Mesenteric fat pad (tissue), 1 donor: Measurements from ENCODE around the gene KRT13. TPM values are rescaled to one million over a fixed set of nuclear protein-coding genes. Genes with fewer than 3 reads are reported as not detected.
"Not testable (repeated sequence)": the region's sequence is repeated elsewhere in the genome, so short reads cannot be mapped to it uniquely, and the experiment has no call there.

Experiments
- DNase-seq: peaks from one replicate; pipeline ENCODE4 v3.0.0-alpha.2; 2020; ENCODE audit warnings: low spot score
- long read RNA-seq: library from polyadenylated mRNA; unstranded; transcript quantifications from one replicate; pipeline ENCODE4 v2.0.0, GENCODE V29; 2020
- total RNA-seq: library from RNA; stranded (reverse); fragmentation: NEBNext Ultra II Directional; extraction: Animal tissue kit (Norgen Biotek cat#: 25700); gene quantifications from one replicate; pipeline ENCODE4 v1.2.1, GENCODE V29; 2021
- donor health status: DM: yes; HTN: yes; CAD: no.

Gene KRT13
- not detected for total RNA-seq
- long read RNA-seq, result 0 reads

GRCh38 chr17:41505007-41505808 lies at the start of gene KRT13:
KRT13 (minus strand) TSS chr17:41505612; CDS start chr17:41505550, 62 bp downstream.
- DNase-seq, result no peak

DNA sequence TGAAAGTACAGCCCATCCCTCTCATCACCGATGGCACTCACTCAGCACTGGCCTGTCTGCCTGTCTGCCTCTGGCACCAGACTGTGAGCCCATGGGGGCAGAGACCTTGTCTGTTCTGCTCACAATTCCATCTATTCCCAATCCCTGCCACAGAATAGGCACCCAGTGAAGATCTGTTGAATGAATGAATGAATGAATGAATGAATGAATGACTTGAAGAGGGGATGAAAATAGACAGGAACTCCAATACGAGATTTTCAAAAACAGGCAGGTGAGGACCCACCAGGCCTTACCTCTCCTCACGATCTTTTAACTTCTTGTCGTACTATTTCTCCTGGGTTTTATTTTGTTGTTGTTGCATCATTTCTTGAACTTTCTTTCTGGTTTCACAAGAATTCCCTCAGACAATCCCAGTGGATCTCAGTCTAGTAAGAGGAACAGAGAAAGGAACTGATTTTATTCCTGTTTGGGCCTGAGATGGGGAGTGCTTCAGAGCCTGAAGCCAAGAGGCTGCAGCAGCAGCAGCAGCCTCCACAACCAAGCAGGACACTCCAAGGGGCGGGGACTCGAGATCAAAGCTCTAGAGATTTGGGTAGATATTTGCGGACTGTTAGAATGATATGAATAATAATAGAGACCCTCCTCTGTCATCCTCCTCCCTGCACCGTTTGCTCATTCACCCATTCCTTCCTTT lies 48.7 kb upstream of the KRT13 start:
- DNase-seq, result no peak

- no peak for DNase-seq
Measured at GRCh38 chr17:41553176-41553575, 47.8 kb upstream of the KRT13 start.

DNA sequence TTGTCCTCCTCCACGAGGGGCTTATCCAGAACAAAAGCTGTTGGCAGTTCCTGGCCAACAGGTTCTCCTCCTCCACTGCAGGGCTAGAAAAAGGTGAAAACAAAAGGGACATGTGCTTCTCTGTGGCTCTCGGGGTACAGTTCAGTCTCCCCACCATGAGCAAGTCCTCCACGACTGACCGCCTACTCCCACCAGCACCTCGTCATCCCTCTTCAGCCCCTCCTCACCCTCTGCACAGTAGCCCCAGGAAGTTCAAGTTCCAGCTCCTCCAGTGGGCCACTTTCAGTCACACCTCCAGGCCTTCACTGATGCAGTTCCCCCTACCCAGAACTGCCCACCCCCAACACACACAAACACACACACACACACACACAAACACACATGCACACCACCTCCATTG lies 47.0 kb upstream of the KRT13 start:
- DNase-seq, result no peak

- no peak for DNase-seq
Measured at GRCh38 chr17:41551365-41551764, 46.0 kb upstream of the KRT13 start.

DNA sequence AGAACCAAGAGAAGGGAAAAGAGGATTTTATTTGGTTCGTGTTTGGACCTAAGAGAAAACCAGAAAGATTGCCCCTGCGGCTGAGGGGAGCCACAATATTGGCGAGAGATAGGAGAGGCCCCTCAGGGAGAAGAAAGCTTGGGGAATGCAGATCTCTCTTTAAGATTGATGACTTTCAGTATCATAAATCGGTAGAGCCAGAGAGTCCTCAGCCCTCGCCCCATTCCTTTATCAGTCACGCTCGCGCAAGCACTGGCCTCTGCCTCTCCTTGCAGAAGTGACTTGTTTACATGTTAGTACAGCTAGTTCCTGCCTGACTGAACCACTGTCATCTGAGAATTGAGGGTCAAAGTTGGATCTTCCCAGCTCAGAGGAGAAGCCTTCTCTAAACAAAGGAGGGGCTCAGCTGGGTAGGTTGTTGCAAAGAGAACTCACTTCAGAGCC lies 44.2 kb upstream of the KRT13 start:
- no peak for DNase-seq

- peak; percentile 95 for DNase-seq
Measured at GRCh38 chr17:41548844-41549595, 43.6 kb upstream of the KRT13 start.

GRCh38 chr17:41547921-41548843 lies 42.8 kb upstream of the KRT13 start:
- no peak for DNase-seq

GRCh38 chr17:41547378-41547841 lies 42.0 kb upstream of the KRT13 start:
- DNase-seq, result no peak

DNA sequence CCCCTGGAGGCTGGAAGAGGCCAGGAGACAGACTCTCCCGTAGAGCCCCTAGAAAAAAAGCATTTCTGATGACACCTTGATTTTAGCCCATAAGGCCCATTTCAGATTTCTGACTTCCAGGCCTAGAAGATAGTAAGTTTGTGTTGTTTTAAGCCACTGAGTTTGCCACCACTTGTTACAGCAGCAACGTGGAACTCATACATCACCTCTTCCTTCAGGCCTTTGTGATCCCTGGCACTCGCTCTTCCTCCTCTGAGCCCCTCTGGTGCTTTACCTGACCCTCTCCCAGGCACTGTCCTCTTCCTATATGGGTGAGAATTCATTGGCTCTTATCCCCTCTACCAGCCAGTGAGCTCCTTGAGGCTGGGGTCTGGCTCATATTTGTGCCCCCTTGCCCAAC lies 41.4 kb upstream of the KRT13 start:
- no peak for DNase-seq

GRCh38 chr17:41545829-41546410 lies 40.5 kb upstream of the KRT13 start:
- DNase-seq, result no peak

DNA sequence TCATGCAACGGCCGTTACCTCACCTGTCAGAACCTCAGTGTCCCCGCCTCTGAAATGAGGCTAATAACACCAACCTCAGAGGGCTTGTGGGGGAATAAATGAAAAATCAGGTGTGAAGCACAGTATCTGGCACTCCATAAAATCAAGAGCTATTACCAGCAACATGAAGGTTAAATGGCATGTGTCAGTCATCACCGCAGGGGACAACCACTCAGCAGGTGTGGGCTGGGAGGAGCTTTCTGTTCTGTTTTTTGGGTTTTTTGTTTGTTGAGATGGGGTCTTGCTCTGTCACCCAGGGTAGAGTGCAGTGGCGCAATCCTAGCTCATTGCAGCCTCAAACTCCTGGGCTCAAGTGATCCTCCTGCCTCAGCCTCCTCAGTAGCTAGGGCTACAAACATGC lies 39.5 kb upstream of the KRT13 start:
- no peak for DNase-seq

- no peak for DNase-seq
Measured at GRCh38 chr17:41544491-41544892, 39.1 kb upstream of the KRT13 start.

GRCh38 chr17:41542786-41543185 lies 37.4 kb upstream of the KRT13 start:
- not testable (repeated sequence) for DNase-seq

DNA sequence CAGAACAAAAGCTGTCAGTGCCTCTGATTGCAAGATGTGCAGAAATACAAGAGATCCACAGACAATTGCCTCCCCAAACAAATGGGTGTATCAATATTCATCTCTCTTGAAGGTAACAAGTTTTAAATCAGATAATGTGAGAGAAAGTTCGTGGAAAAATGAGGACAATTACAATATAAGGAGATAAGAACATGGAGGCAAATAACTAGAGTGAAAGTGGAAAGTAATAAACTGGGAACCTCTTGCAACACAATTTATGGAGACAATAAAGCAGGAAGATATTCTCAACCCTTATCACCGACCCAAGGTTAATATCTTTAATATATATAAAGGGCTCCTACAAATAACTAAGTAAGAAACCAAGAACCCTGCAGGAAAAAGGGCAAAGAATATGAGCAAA lies 36.9 kb upstream of the KRT13 start:
- DNase-seq, result no peak

DNA sequence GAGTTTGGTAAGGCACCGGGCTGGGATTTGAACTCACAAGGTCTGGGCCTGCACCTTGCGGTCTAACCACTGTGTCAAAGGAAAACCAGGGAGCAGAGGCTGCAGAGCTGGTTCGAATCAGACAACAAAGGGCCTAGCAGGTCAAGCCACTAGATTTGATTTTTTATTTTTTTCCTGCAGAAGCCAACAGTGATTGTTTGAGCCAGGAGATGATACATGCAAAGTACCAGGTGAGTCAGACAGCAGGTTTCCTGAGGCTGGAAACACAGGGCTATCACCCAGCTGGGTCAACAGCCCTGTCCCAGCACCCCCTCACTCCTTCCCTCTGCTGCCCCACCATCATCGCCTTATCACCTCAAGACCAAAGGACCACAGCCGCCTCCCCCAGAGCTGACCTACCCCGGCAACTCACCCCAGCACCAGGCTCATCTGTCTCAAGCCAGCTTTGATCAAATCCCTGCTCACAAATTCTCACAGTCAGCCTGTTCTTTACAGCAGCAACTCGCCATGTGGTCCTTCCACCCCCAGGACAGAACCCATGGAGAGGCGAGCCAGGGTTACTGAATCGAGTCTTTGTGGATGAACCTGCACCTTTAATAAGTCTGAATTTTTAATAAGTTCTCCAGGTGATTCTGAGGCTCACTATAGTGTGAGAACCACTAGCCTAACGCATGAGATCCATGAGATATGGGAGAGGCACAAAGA lies 35.7 kb upstream of the KRT13 start:
- no peak for DNase-seq

GRCh38 chr17:41539979-41540701 lies 34.7 kb upstream of the KRT13 start:
- DNase-seq, result no peak

DNA sequence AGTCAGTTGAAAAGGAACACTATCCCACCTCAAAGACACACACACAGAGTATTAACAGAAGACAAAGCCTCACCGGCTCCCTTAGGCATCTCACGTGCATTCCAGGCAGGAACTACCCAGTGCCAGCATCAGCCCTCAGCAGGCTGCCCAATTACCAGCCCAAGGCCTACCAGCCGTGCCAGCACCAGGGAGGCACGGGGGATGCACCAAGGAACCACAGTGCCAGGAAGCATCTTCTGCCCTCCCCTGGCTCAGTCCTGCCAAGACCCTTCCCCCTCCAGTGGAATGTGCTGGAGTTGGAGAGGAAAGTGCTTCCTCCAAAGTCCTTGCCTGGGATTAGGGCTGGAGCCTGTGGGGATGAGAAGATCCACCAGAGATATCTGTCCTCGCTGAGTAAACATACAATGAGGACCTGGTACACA lies 33.7 kb upstream of the KRT13 start:
- no peak for DNase-seq

GRCh38 chr17:41538565-41538991 lies 33.2 kb upstream of the KRT13 start:
- DNase-seq, result no peak
